HCT116 (cell line): ENCODE data around the gene AGBL1. TPM values are rescaled to one million over a fixed set of nuclear protein-coding genes. Genes with fewer than 3 reads are reported as not detected.

Experiments used
- ATAC-seq: fragments of 200-7000 bp; cut with Tn5 transposase; 2 replicates; pipeline ENCODE4 v1.9.1; 2020; ENCODE audit warnings: mild to moderate bottlenecking, moderate library complexity
- BruUV-seq: library from RNA; stranded (reverse); fragments of 400-500 nt; replicated peaks from 2 replicates; lab custom pipeline; 2021; lab: Mats Ljungman, UMichigan
- CTCF ChIA-PET: fragments of 300-600 bp; sonication (Branson Sonifier 250); formaldehyde crosslinking; loops from one replicate; lab custom pipeline; 2021; ENCODE audit warnings: antibody characterized with exemption; lab: Charles Lee
- POLR2A ChIA-PET: fragments of 300-600, 350-600 bp; sonication (Branson Sonifier 250); formaldehyde crosslinking; loops from one replicate; lab custom pipeline; 2021; ENCODE audit warnings: antibody characterized with exemption; lab: Charles Lee
- RAD21 ChIA-PET, 2 experiments: fragments of 300-600 bp; sonication (Branson Sonifier 250); formaldehyde crosslinking; loops; one replicate each; lab custom pipeline; 2023; ENCODE audit warnings: low total read pairs in 2 of 2; ENCODE audit not compliant: uncharacterized antibody in 2 of 2, unreplicated experiment in 2 of 2, low non-redundant PET in 1 of 2; lab: Charles Lee
- DNase-seq: peaks from one replicate; pipeline ENCODE4 v3.0.0-alpha.2; 2010; ENCODE audit warnings: low read depth, low spot score
- H2AFZ ChIP-seq: fragments of 200-600 bp; shearing (Covaris generic), sonication (generic); 2 replicates; pipeline ENCODE4 v1.6.1; 2017; ENCODE audit warnings: low read depth, mixed run types, mixed read lengths, antibody characterized with exemption, low read length; ENCODE audit not compliant: poor library complexity, severe bottlenecking
- H3K27ac ChIP-seq: 2 replicates; pipeline ENCODE4 v1.5.1; 2012; ENCODE audit warnings: low read depth, low read length
- H3K27me3 ChIP-seq: fragments of 200-600 bp; sonication (generic); 2 replicates; pipeline ENCODE4 v1.6.1; 2016; ENCODE audit warnings: mixed run types, low read length, mixed read lengths; ENCODE audit not compliant: insufficient read depth
- H3K36me3 ChIP-seq, 2 experiments: fragments of 200-500 bp in 1 of 2; fragments of 200-600 bp in 1 of 2; sonication (Bioruptor generic) in 1 of 2; sonication (generic) in 1 of 2; 2 replicates each; pipeline versions ENCODE4 v1.5.1 to v1.6.1; 2014 to 2016; ENCODE audit warnings: low read length in 2 of 2, inconsistent platforms in 1 of 2, mixed read lengths in 1 of 2, mixed run types in 1 of 2; ENCODE audit not compliant: insufficient read depth in 2 of 2, control insufficient read depth in 1 of 2
- H3K4me1 ChIP-seq, 2 experiments: fragments of 200-600 bp in 1 of 2; sonication (generic) in 1 of 2; 2 replicates each; pipeline versions ENCODE4 v1.5.1 to v1.6.1; 2012 to 2017; ENCODE audit warnings: low read length in 2 of 2, inconsistent platforms in 1 of 2, mild to moderate bottlenecking in 1 of 2, mixed read lengths in 1 of 2, mixed run types in 1 of 2, moderate library complexity in 1 of 2; ENCODE audit not compliant: insufficient read depth in 2 of 2, control insufficient read depth in 1 of 2
- H3K4me2 ChIP-seq: fragments of 200-600 bp; sonication (generic); 2 replicates; pipeline ENCODE4 v1.6.1; 2017; ENCODE audit warnings: mixed run types, low read length, mixed read lengths
- H3K4me3 ChIP-seq, 2 experiments: fragments of 200-600 bp in 1 of 2; sonication (generic) in 1 of 2; replicated peaks in 1 of 2; 2 replicates each; pipeline ENCODE4 v1.5.1; 2011 to 2016; ENCODE audit warnings: low read length in 2 of 2, control low read depth in 1 of 2, low read depth in 1 of 2, mild to moderate bottlenecking in 1 of 2, mixed read lengths in 1 of 2, mixed run types in 1 of 2
- H3K79me2 ChIP-seq: fragments of 200-600 bp; sonication (generic); 2 replicates; pipeline ENCODE4 v1.6.1; 2017; ENCODE audit warnings: mild to moderate bottlenecking, mixed run types, low read length, moderate library complexity, mixed read lengths; ENCODE audit not compliant: insufficient read depth
- H3K9ac ChIP-seq: fragments of 200-600 bp; sonication (generic); 2 replicates; pipeline ENCODE4 v1.6.1; 2016; ENCODE audit warnings: low read length, mixed read lengths
- H3K9me2 ChIP-seq: fragments of 200-600 bp; sonication (generic), shearing (Covaris generic); 2 replicates; pipeline ENCODE4 v1.6.1; 2017; ENCODE audit warnings: mixed run types, mild to moderate bottlenecking, moderate library complexity; ENCODE audit not compliant: insufficient read depth
- H3K9me3 ChIP-seq, 2 experiments: fragments of 200-500 bp in 1 of 2; fragments of 200-600 bp in 1 of 2; sonication (Bioruptor generic) in 1 of 2; sonication (generic) in 1 of 2; 2 replicates each; pipeline ENCODE4 v1.6.1; 2014 to 2017; ENCODE audit warnings: low read length in 2 of 2, mixed read lengths in 2 of 2, inconsistent platforms in 1 of 2, low read depth in 1 of 2, mild to moderate bottlenecking in 1 of 2, mixed run types in 1 of 2, moderate library complexity in 1 of 2; ENCODE audit not compliant: control insufficient read depth in 1 of 2, insufficient read depth in 1 of 2
- H4K20me1 ChIP-seq: fragments of 200-600 bp; sonication (generic), shearing (Covaris generic); 2 replicates; pipeline ENCODE4 v1.6.1; 2017; ENCODE audit warnings: mixed run types, mild to moderate bottlenecking, moderate library complexity; ENCODE audit not compliant: insufficient read depth
- CEBPB ChIP-seq: IDR thresholded peaks from 2 replicates; pipeline ENCODE4 v1.6.1; 2012; ENCODE audit warnings: low read depth
- CTCF ChIP-seq, 3 experiments: fragments of 200-600 bp in 1 of 3; sonication (generic) in 1 of 3; IDR thresholded peaks in 2 of 3; conservative IDR thresholded peaks in 1 of 3; 2 replicates each; pipeline ENCODE4 v1.5.1; 2012 to 2017; ENCODE audit warnings: low read depth in 2 of 3, low read length in 2 of 3, antibody characterized with exemption in 1 of 3, borderline replicate concordance in 1 of 3, control low read depth in 1 of 3, mild to moderate bottlenecking in 1 of 3, mixed read lengths in 1 of 3, mixed run types in 1 of 3, moderate library complexity in 1 of 3; ENCODE audit not compliant: insufficient read depth in 1 of 3
- intact Hi-C: fragments of 100-400 bp; cut with micrococcal nuclease; formaldehyde crosslinking; loops from 2 replicates; pipeline ENCODE4 v1.10.0; 2022
- total RNA-seq: library from RNA; stranded (reverse); gene quantifications from one replicate; pipeline ENCODE4 v1.2.1, GENCODE V29; 2021; ENCODE audit not compliant: unreplicated experiment

The AGBL1 gene
- total RNA-seq, 1 experiment from 2014 or later = not detected

- H3K9me2 ChIP-seq = no peaks in the 10 kb centered on the region
- no peaks in the 10 kb centered on the region for H3K27me3 ChIP-seq
- no peaks in the 10 kb centered on the region for H3K36me3 ChIP-seq
- BruUV-seq = no TSS peak
- no peak overlapping the region for H3K4me2 ChIP-seq
- H3K9ac ChIP-seq = no peak overlapping the region
- no peak overlapping the region for H3K4me3 ChIP-seq
- TF ChIP-seq CTCF (IDR thresholded peaks at IDR 0.05 in 2 of 3, conservative IDR thresholded peaks at IDR 0.05 in 1 of 3; ENCODE audit: borderline replicate concordance in 1 of 3, insufficient read depth in 1 of 3, low read depth in 2 of 3, low read length in 2 of 3) (no peak), CEBPB (no peak)
- CTCF ChIA-PET = no interaction called here
- H3K27ac ChIP-seq = no peak overlapping the region
- ATAC-seq (no peak), DNase-seq (no peak)
- H3K9me3 ChIP-seq = peaks cover 8 to 28% of the 10 kb centered on the region in 2 experiments; a peak in 3 of 4 replicates
- no peaks in the 10 kb centered on the region for H3K4me1 ChIP-seq
- no peaks in the 10 kb centered on the region for H4K20me1 ChIP-seq
- POLR2A ChIA-PET = no interaction called here
- intact Hi-C loops = no loop called here
- H3K79me2 ChIP-seq = no peaks in the 10 kb centered on the region
- RAD21 ChIA-PET = no interaction called here
- H2AFZ ChIP-seq = no peak overlapping the region
Measured at GRCh38 chr15:87047203-87047965, 967.7 kb downstream of the AGBL1 start.
